ENCODE data around the gene NEUROG3.

Gene NEUROG3

DNA sequence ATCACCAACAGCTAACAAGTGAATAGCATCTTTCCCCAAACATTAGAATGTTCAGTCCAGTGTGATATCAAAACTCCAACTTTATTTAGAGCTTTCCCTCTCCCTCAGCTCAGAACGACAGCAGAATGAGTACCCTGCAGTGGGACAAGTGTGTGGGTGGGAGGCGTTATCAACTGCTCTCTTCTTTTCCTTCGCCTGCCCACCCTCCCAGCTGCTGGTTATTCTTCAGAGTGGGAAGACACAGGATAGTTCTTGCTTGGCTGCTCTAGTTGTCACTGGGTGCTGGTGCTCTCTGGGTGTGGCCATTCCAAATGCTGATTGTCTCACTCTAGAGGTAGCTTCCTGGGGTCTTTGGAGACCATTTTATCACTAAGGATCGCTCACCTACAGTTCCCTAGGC is 43.1 kb upstream of the NEUROG3 start:
- H2BK120ac ChIP-seq (ENCODE audit: low read depth, low read length): no peak overlapping the region
- no peak overlapping the region for H2BK15ac ChIP-seq (ENCODE audit: low read depth, poor library complexity, severe bottlenecking)
- no peak overlapping the region for H3K4me3 ChIP-seq (ENCODE audit: insufficient read depth in 1 of 2, low read depth in 1 of 2, low read length in 2 of 2)
- no peak overlapping the region for H2BK12ac ChIP-seq (ENCODE audit: low read length in 2 of 2)
- H3K4me1 ChIP-seq (ENCODE audit: control insufficient read depth, insufficient read depth, low read depth, low read length): no peaks in the 10 kb centered on the region
- H2AFZ ChIP-seq (ENCODE audit: low read depth, low read length): no peak overlapping the region
- no peak overlapping the region for H4K8ac ChIP-seq (ENCODE audit: low read length)
- H3K18ac ChIP-seq (ENCODE audit: low read depth in 1 of 2, low read length in 2 of 2): no peak overlapping the region
- peaks cover 61 to 64% of the 10 kb centered on the region in 2 experiments for H3K27me3 ChIP-seq (ENCODE audit: control insufficient read depth in 1 of 2, insufficient read depth in 1 of 2, low read length in 2 of 2)
- no peaks in the 10 kb centered on the region for H3K36me3 ChIP-seq (ENCODE audit: control insufficient read depth in 1 of 2, insufficient read depth in 2 of 2, low read depth in 1 of 2, low read length in 2 of 2)
- no peak overlapping the region for H4K91ac ChIP-seq (ENCODE audit: low read length)
- H2AK5ac ChIP-seq (ENCODE audit: low read length, severe bottlenecking): no peak overlapping the region
- DNase-seq: no peak
- no peak overlapping the region for H3K9ac ChIP-seq (ENCODE audit: low read length)
- no peak overlapping the region for H3K4ac ChIP-seq (ENCODE audit: low read depth in 1 of 2, low read length in 2 of 2)
- no peaks in the 10 kb centered on the region for H3K79me1 ChIP-seq (replicated peaks; ENCODE audit: low read length, poor library complexity, severe bottlenecking)
- H3K9me3 ChIP-seq (ENCODE audit: control insufficient read depth, low read length): peaks cover 10% of the 10 kb centered on the region
- H2BK5ac ChIP-seq (ENCODE audit: low read depth, low read length, poor library complexity, severe bottlenecking): no peak overlapping the region
- H3K27ac ChIP-seq (ENCODE audit: low read length, poor library complexity, severe bottlenecking): no peak overlapping the region
- no peak overlapping the region for H3K4me2 ChIP-seq (ENCODE audit: low read length, poor library complexity, severe bottlenecking)
- no peak overlapping the region for H3K14ac ChIP-seq (ENCODE audit: low read length in 2 of 2)
- WGBS: 87% methylated on average over 2 of the region's 4 CpGs
- no peak overlapping the region for H3K23ac ChIP-seq (ENCODE audit: low read length in 2 of 2)

DNA sequence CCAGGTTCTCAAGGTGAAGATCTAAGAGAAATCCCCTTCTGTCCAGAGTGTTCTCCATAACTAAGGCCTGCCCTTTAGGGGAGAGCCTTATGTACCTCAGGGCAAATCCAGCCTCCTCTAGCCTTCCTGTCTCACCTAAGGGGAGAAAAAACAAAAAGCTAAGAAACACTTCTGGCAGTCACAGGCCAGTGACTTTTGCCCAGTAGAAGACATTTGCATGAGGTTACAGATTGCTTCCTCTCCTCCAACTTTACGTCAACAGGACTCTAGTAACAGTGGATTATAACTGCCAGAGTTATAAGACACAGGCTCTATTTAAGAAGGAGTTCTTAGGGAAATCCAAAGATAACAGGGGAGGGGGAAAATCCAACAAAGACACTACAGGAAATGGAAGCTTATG is 40.9 kb upstream of the NEUROG3 start:
- no peak overlapping the region for H3K14ac ChIP-seq (ENCODE audit: low read length in 2 of 2)
- peaks cover 40 to 42% of the 10 kb centered on the region in 2 experiments for H3K27me3 ChIP-seq (ENCODE audit: control insufficient read depth in 1 of 2, insufficient read depth in 1 of 2, low read length in 2 of 2)
- H2BK12ac ChIP-seq (ENCODE audit: low read length in 2 of 2): no peak overlapping the region
- H3K18ac ChIP-seq (ENCODE audit: low read depth in 1 of 2, low read length in 2 of 2): no peak overlapping the region
- no CpG with 5 or more reads among the region's 1 CpG for WGBS
- no peak overlapping the region for H2AFZ ChIP-seq (ENCODE audit: low read depth, low read length)
- no peak overlapping the region for H2AK5ac ChIP-seq (ENCODE audit: low read length, severe bottlenecking)
- H4K91ac ChIP-seq (ENCODE audit: low read length): no peak overlapping the region
- no peaks in the 10 kb centered on the region for H3K79me1 ChIP-seq (replicated peaks; ENCODE audit: low read length, poor library complexity, severe bottlenecking)
- H2BK5ac ChIP-seq (ENCODE audit: low read depth, low read length, poor library complexity, severe bottlenecking): no peak overlapping the region
- no peak overlapping the region for H4K8ac ChIP-seq (ENCODE audit: low read length)
- no peak overlapping the region for H2BK15ac ChIP-seq (ENCODE audit: low read depth, poor library complexity, severe bottlenecking)
- H3K4me1 ChIP-seq (ENCODE audit: control insufficient read depth, insufficient read depth, low read depth, low read length): no peaks in the 10 kb centered on the region
- no peak overlapping the region for H3K4ac ChIP-seq (ENCODE audit: low read depth in 1 of 2, low read length in 2 of 2)
- H2BK120ac ChIP-seq (ENCODE audit: low read depth, low read length): no peak overlapping the region
- no peak overlapping the region for H3K4me3 ChIP-seq (ENCODE audit: insufficient read depth in 1 of 2, low read depth in 1 of 2, low read length in 2 of 2)
- H3K27ac ChIP-seq (ENCODE audit: low read length, poor library complexity, severe bottlenecking): no peak overlapping the region
- no peak overlapping the region for H3K9ac ChIP-seq (ENCODE audit: low read length)
- DNase-seq: no peak
- H3K4me2 ChIP-seq (ENCODE audit: low read length, poor library complexity, severe bottlenecking): no peak overlapping the region
- H3K36me3 ChIP-seq (ENCODE audit: control insufficient read depth in 1 of 2, insufficient read depth in 2 of 2, low read depth in 1 of 2, low read length in 2 of 2): no peaks in the 10 kb centered on the region
- H3K9me3 ChIP-seq (ENCODE audit: control insufficient read depth, low read length): peaks cover 32% of the 10 kb centered on the region
- no peak overlapping the region for H3K23ac ChIP-seq (ENCODE audit: low read length in 2 of 2)

DNA sequence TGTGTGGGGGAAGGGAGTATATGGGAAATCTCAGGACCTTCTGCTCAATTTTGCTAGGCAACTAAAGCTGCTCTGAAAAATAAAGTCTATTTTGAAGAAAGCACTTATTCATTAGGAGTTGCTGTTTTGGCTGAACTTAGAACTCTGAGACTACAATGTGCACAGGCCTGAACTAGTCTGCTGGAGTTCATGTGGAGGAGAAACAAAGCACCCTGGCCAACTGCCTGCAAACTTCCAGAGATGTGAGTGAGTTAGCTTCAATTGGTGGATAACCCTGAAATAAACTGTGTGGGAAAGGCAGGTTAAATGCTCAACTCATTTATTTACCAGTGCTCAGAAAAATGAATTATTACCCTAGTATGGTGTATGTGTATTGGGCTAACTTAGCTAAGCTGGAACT is 39.5 kb upstream of the NEUROG3 start:
- H3K36me3 ChIP-seq (ENCODE audit: control insufficient read depth in 1 of 2, insufficient read depth in 2 of 2, low read depth in 1 of 2, low read length in 2 of 2): no peaks in the 10 kb centered on the region
- H3K23ac ChIP-seq (ENCODE audit: low read length in 2 of 2): no peak overlapping the region
- H4K8ac ChIP-seq (ENCODE audit: low read length): no peak overlapping the region
- no peak overlapping the region for H3K4me2 ChIP-seq (ENCODE audit: low read length, poor library complexity, severe bottlenecking)
- H3K27me3 ChIP-seq (ENCODE audit: control insufficient read depth in 1 of 2, insufficient read depth in 1 of 2, low read length in 2 of 2): peaks cover 27 to 31% of the 10 kb centered on the region in 2 experiments
- no peak overlapping the region for H3K18ac ChIP-seq (ENCODE audit: low read depth in 1 of 2, low read length in 2 of 2)
- no peak overlapping the region for H2AFZ ChIP-seq (ENCODE audit: low read depth, low read length)
- H2BK12ac ChIP-seq (ENCODE audit: low read length in 2 of 2): no peak overlapping the region
- no peaks in the 10 kb centered on the region for H3K79me1 ChIP-seq (replicated peaks; ENCODE audit: low read length, poor library complexity, severe bottlenecking)
- H2BK120ac ChIP-seq (ENCODE audit: low read depth, low read length): no peak overlapping the region
- no peak overlapping the region for H4K91ac ChIP-seq (ENCODE audit: low read length)
- no peak for DNase-seq
- H3K9me3 ChIP-seq (ENCODE audit: control insufficient read depth, low read length): peaks cover 42% of the 10 kb centered on the region
- H2BK15ac ChIP-seq (ENCODE audit: low read depth, poor library complexity, severe bottlenecking): no peak overlapping the region
- H3K4me1 ChIP-seq (ENCODE audit: control insufficient read depth, insufficient read depth, low read depth, low read length): no peaks in the 10 kb centered on the region
- no peak overlapping the region for H2BK5ac ChIP-seq (ENCODE audit: low read depth, low read length, poor library complexity, severe bottlenecking)
- no peak overlapping the region for H3K4me3 ChIP-seq (ENCODE audit: insufficient read depth in 1 of 2, low read depth in 1 of 2, low read length in 2 of 2)
- H2AK5ac ChIP-seq (ENCODE audit: low read length, severe bottlenecking): no peak overlapping the region
- no peak overlapping the region for H3K4ac ChIP-seq (ENCODE audit: low read depth in 1 of 2, low read length in 2 of 2)
- no peak overlapping the region for H3K14ac ChIP-seq (ENCODE audit: low read length in 2 of 2)
- no peak overlapping the region for H3K9ac ChIP-seq (ENCODE audit: low read length)
- H3K27ac ChIP-seq (ENCODE audit: low read length, poor library complexity, severe bottlenecking): no peak overlapping the region

DNA sequence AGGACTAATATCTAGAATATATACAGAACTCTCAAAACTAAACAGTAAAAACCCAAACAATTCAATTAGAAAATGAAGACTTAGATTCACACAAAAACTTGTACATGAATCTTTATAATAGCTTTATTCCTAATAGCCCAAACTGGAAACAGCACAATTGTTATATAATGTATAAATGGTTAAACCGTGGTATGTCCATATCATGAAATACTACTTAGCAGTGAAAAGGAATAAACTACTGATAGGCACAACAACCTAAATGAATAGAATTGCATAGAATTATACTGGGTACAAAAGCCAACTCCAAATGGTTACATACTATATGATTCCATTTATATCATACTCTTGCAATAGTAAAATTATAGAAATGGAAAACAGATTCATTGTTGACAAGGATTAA is 35.9 kb upstream of the NEUROG3 start:
- no peak overlapping the region for H3K9ac ChIP-seq (ENCODE audit: low read length)
- no peak overlapping the region for H3K18ac ChIP-seq (ENCODE audit: low read depth in 1 of 2, low read length in 2 of 2)
- no peaks in the 10 kb centered on the region for H3K36me3 ChIP-seq (ENCODE audit: control insufficient read depth in 1 of 2, insufficient read depth in 2 of 2, low read depth in 1 of 2, low read length in 2 of 2)
- no peak overlapping the region for H3K23ac ChIP-seq (ENCODE audit: low read length in 2 of 2)
- H3K4me1 ChIP-seq (ENCODE audit: control insufficient read depth, insufficient read depth, low read depth, low read length): no peaks in the 10 kb centered on the region
- H2BK12ac ChIP-seq (ENCODE audit: low read length in 2 of 2): no peak overlapping the region
- peaks cover 39% of the 10 kb centered on the region for H3K9me3 ChIP-seq (ENCODE audit: control insufficient read depth, low read length)
- H2AK5ac ChIP-seq (ENCODE audit: low read length, severe bottlenecking): no peak overlapping the region
- no peak overlapping the region for H2AFZ ChIP-seq (ENCODE audit: low read depth, low read length)
- no peaks in the 10 kb centered on the region for H3K79me1 ChIP-seq (replicated peaks; ENCODE audit: low read length, poor library complexity, severe bottlenecking)
- H2BK120ac ChIP-seq (ENCODE audit: low read depth, low read length): no peak overlapping the region
- no peak overlapping the region for H2BK5ac ChIP-seq (ENCODE audit: low read depth, low read length, poor library complexity, severe bottlenecking)
- no peak overlapping the region for H3K4ac ChIP-seq (ENCODE audit: low read depth in 1 of 2, low read length in 2 of 2)
- DNase-seq: no peak
- H4K8ac ChIP-seq (ENCODE audit: low read length): no peak overlapping the region
- no peak overlapping the region for H2BK15ac ChIP-seq (ENCODE audit: low read depth, poor library complexity, severe bottlenecking)
- H3K4me2 ChIP-seq (ENCODE audit: low read length, poor library complexity, severe bottlenecking): no peak overlapping the region
- H3K27ac ChIP-seq (ENCODE audit: low read length, poor library complexity, severe bottlenecking): no peak overlapping the region
- no peak overlapping the region for H3K4me3 ChIP-seq (ENCODE audit: insufficient read depth in 1 of 2, low read depth in 1 of 2, low read length in 2 of 2)
- H3K27me3 ChIP-seq (ENCODE audit: control insufficient read depth in 1 of 2, insufficient read depth in 1 of 2, low read length in 2 of 2): peaks cover 16 to 30% of the 10 kb centered on the region in 2 experiments
- H3K14ac ChIP-seq (ENCODE audit: low read length in 2 of 2): no peak overlapping the region
- no peak overlapping the region for H4K91ac ChIP-seq (ENCODE audit: low read length)
- no CpG with 5 or more reads among the region's 1 CpG for WGBS
